ENCODE data around the gene RAD51B.

- TF ChIP-seq CTCF (IDR thresholded peaks at IDR 0.05) (no peak), POLR2A (IDR thresholded peaks at IDR 0.05) (no peak)
These were observed 132.1 kb downstream of the RAD51B start for GRCh38 chr14:67951529-67952135.
